Measurements from ENCODE around the gene IQSEC1. TPM values are rescaled to one million over a fixed set of nuclear protein-coding genes. Genes with fewer than 3 reads are reported as not detected.

The IQSEC1 gene
- total RNA-seq, 2 experiments from 2014 or later, result 59.5 to 64.6 TPM

- Mint-ChIP-seq H3K4me3 (no peak overlapping the region), H3K27ac (no peak overlapping the region), H3K9me3 (no peaks in the 10 kb centered on the region), H3K4me1 (peaks cover 6% of the 10 kb centered on the region), H3K27me3 (peaks cover 22% of the 10 kb centered on the region), H3K36me3 (no peaks in the 10 kb centered on the region)
- DNase-seq (no peak), ATAC-seq (ENCODE audit: low read depth) (no peak)
- POLR2A ChIA-PET, result no interaction called here
Measured at GRCh38 chr3:12893852-12894251, 179.4 kb downstream of the IQSEC1 start.

- Mint-ChIP-seq H3K4me1 (peaks cover 6% of the 10 kb centered on the region), H3K27ac (peak overlapping the region; percentile 30)
Measured at GRCh38 chr3:12893247-12893646, 180.0 kb downstream of the IQSEC1 start.

GRCh38 chr3:12892840-12893189 is 180.4 kb downstream of the IQSEC1 start:
- ATAC-seq (ENCODE audit: low read depth) (no peak), DNase-seq (no peak)
- Mint-ChIP-seq H3K36me3 (no peaks in the 10 kb centered on the region), H3K4me3 (no peak overlapping the region), H3K4me1 (peaks cover 6% of the 10 kb centered on the region), H3K27me3 (peaks cover 33% of the 10 kb centered on the region), H3K27ac (no peak overlapping the region), H3K9me3 (no peaks in the 10 kb centered on the region)
- POLR2A ChIA-PET, result no interaction called here

More at GRCh38 chr3:12893247-12893646, 180.0 kb downstream of the IQSEC1 start:
- Mint-ChIP-seq H3K9me3 (no peaks in the 10 kb centered on the region), H3K36me3 (no peaks in the 10 kb centered on the region), H3K27me3 (peaks cover 28% of the 10 kb centered on the region), H3K4me3 (no peak overlapping the region)
- ATAC-seq (ENCODE audit: low read depth) (no peak), DNase-seq (no peak)
- POLR2A ChIA-PET, result no interaction called here

GRCh38 chr3:12891985-12892839 is 181.0 kb downstream of the IQSEC1 start:
- POLR2A ChIA-PET, result interaction anchor here (1.0 kb wide), 1 partner anchor 51 kb away, joined by 3 read pairs; no protein-coding TSS in a partner anchor
- ATAC-seq (ENCODE audit: low read depth) (peak; percentile 42), DNase-seq (peak; percentile 47)
- Mint-ChIP-seq H3K27ac (no peak overlapping the region), H3K36me3 (no peaks in the 10 kb centered on the region), H3K4me1 (peaks cover 6% of the 10 kb centered on the region), H3K27me3 (peaks cover 37% of the 10 kb centered on the region), H3K9me3 (no peaks in the 10 kb centered on the region), H3K4me3 (peak overlapping the region; percentile 59)

- POLR2A ChIA-PET, result interaction anchor here (1.0 kb wide), 1 partner anchor 51 kb away, joined by 3 read pairs; no protein-coding TSS in a partner anchor
Measured at GRCh38 chr3:12891391-12891984, 181.7 kb downstream of the IQSEC1 start.

GRCh38 chr3:12890610-12891390 is 182.4 kb downstream of the IQSEC1 start:
- DNase-seq (no peak), ATAC-seq (ENCODE audit: low read depth) (no peak)
- Mint-ChIP-seq H3K4me3 (no peak overlapping the region), H3K9me3 (no peaks in the 10 kb centered on the region), H3K27me3 (peaks cover 39% of the 10 kb centered on the region), H3K27ac (no peak overlapping the region), H3K4me1 (peaks cover 15% of the 10 kb centered on the region), H3K36me3 (no peaks in the 10 kb centered on the region)
- POLR2A ChIA-PET, result no interaction called here

More at GRCh38 chr3:12891391-12891984, 181.7 kb downstream of the IQSEC1 start:
- no peak overlapping the region for H3K4me3 Mint-ChIP-seq
- H3K36me3 Mint-ChIP-seq, result no peaks in the 10 kb centered on the region
- ATAC-seq (ENCODE audit: low read depth) (no peak), DNase-seq (no peak)
- peaks cover 39% of the 10 kb centered on the region for H3K27me3 Mint-ChIP-seq
- peaks cover 9% of the 10 kb centered on the region for H3K4me1 Mint-ChIP-seq
- H3K9me3 Mint-ChIP-seq, result no peaks in the 10 kb centered on the region
- H3K27ac Mint-ChIP-seq, result no peak overlapping the region

- POLR2A ChIA-PET, result interaction anchor here (1.0 kb wide), 1 partner anchor 14 kb away, joined by 3 read pairs; no protein-coding TSS in a partner anchor
- ATAC-seq (ENCODE audit: low read depth), result no peak
- H3K4me1 Mint-ChIP-seq, result peaks cover 14% of the 10 kb centered on the region
- DNase-seq, result no peak
- H3K27me3 Mint-ChIP-seq, result peaks cover 38% of the 10 kb centered on the region
- H3K4me3 Mint-ChIP-seq, result no peak overlapping the region
- H3K9me3 Mint-ChIP-seq, result no peaks in the 10 kb centered on the region
- H3K27ac Mint-ChIP-seq, result no peak overlapping the region
- no peaks in the 10 kb centered on the region for H3K36me3 Mint-ChIP-seq
Measured at GRCh38 chr3:12886736-12887135, 186.5 kb downstream of the IQSEC1 start.

GRCh38 chr3:12886106-12886679 is 187.0 kb downstream of the IQSEC1 start:
- Mint-ChIP-seq H3K4me3 (peak overlapping the region; percentile 66), H3K9me3 (no peaks in the 10 kb centered on the region), H3K36me3 (no peaks in the 10 kb centered on the region), H3K27ac (peak overlapping the region; percentile 42), H3K4me1 (peaks cover 13% of the 10 kb centered on the region), H3K27me3 (peaks cover 42% of the 10 kb centered on the region)
- POLR2A ChIA-PET, result interaction anchor here (0.6 to 1.0 kb wide), 2 partner anchors 13 to 17 kb away, joined by 3 to 4 read pairs; no protein-coding TSS in a partner anchor
- no peak for DNase-seq
- ATAC-seq (ENCODE audit: low read depth), result peak; percentile 76

GRCh38 chr3:12885583-12885930 is 187.7 kb downstream of the IQSEC1 start:
- Mint-ChIP-seq H3K4me3 (peak overlapping the region; percentile 66), H3K27me3 (peaks cover 37% of the 10 kb centered on the region), H3K36me3 (no peaks in the 10 kb centered on the region), H3K9me3 (no peaks in the 10 kb centered on the region), H3K27ac (peak overlapping the region; percentile 42), H3K4me1 (peaks cover 13% of the 10 kb centered on the region)
- DNase-seq (no peak), ATAC-seq (ENCODE audit: low read depth) (no peak)
- POLR2A ChIA-PET, result interaction anchor here (0.6 to 1.0 kb wide), 2 partner anchors 13 to 17 kb away, joined by 3 to 4 read pairs; no protein-coding TSS in a partner anchor

GRCh38 chr3:12884790-12885582 is 188.2 kb downstream of the IQSEC1 start:
- POLR2A ChIA-PET, result no interaction called here
- Mint-ChIP-seq H3K4me1 (peaks cover 13% of the 10 kb centered on the region), H3K36me3 (no peaks in the 10 kb centered on the region), H3K9me3 (no peaks in the 10 kb centered on the region), H3K27ac (peak overlapping the region; percentile 50), H3K27me3 (peaks cover 33% of the 10 kb centered on the region), H3K4me3 (no peak overlapping the region)
- ATAC-seq (ENCODE audit: low read depth) (no peak), DNase-seq (no peak)

GRCh38 chr3:12884186-12884680 is 189.0 kb downstream of the IQSEC1 start:
- Mint-ChIP-seq H3K27ac (no peak overlapping the region), H3K27me3 (peaks cover 27% of the 10 kb centered on the region), H3K9me3 (no peaks in the 10 kb centered on the region), H3K4me3 (no peak overlapping the region), H3K4me1 (peaks cover 13% of the 10 kb centered on the region), H3K36me3 (no peaks in the 10 kb centered on the region)
- POLR2A ChIA-PET, result no interaction called here
- ATAC-seq (ENCODE audit: low read depth) (no peak), DNase-seq (no peak)
